GM12874 (cell line): Measurements from ENCODE around the gene DENND1A.

Source experiments
- TF ChIP-seq, protein P1 (sequence below): IDR thresholded peaks from 2 replicates; pipeline ENCODE4 v1.5.1; 2011; ENCODE audit warnings: low read depth, mild to moderate bottlenecking, control low read depth, low read length, moderate library complexity; ENCODE audit not compliant: insufficient read depth

DENND1A gene

DNA sequence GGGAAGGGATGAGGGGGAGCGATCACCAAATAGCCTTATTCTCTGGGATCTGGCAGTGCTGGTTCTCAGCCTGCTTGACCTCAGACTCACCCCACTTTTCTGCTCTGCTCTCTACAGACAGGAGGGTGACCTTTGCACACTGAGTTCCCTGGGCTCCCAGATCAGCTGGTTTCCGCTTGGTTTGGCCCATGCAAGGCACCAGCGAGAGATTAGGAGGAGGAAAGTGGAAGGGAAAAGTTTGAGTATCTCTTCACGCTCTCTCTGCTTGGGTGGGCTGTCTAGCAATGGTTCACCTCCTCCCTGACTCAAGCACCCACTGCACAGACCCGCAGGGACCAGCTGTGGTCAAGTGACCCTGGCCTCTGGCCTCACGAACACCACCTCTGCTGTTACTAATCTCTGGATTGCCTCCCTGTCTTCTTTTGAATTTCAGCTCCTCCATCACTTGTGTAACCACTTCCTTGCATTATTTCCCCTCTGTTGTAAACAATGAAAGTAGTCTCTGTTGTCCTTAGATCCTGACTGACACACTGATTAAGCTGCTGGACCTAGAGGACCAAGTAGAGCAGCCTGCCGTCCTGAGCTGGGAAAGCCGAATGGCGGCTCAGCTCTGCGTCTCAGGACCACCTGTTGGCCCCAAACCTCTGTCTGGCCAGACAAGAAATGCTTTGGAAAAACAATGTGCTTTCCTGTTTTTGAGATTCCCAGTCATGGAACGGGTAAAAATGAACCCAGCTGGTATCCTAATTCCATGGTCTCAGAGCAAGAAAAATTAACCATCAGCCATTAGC, 387.3 kb downstream of the DENND1A start:
- TF ChIP-seq, protein P1, sequence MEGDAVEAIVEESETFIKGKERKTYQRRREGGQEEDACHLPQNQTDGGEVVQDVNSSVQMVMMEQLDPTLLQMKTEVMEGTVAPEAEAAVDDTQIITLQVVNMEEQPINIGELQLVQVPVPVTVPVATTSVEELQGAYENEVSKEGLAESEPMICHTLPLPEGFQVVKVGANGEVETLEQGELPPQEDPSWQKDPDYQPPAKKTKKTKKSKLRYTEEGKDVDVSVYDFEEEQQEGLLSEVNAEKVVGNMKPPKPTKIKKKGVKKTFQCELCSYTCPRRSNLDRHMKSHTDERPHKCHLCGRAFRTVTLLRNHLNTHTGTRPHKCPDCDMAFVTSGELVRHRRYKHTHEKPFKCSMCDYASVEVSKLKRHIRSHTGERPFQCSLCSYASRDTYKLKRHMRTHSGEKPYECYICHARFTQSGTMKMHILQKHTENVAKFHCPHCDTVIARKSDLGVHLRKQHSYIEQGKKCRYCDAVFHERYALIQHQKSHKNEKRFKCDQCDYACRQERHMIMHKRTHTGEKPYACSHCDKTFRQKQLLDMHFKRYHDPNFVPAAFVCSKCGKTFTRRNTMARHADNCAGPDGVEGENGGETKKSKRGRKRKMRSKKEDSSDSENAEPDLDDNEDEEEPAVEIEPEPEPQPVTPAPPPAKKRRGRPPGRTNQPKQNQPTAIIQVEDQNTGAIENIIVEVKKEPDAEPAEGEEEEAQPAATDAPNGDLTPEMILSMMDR: no peak

DNA sequence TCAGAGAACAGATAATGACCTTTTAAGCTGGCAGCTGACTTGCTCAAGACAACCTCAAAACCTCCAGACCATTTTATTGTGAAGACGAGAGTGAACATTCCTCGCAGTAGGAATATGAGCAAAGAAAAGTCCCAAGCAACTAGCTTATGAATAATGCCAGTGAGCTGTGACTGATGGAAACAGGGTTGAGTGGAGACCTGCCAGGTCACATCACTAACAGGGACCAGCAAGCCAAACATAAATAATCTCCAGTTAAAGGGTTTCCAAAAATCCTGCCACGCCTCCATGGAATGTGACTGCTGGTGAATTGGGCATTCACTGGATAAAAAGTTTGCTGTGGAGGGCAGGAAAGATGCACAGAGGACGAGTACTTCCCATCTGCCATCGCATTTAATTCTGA, 388.5 kb downstream of the DENND1A start:
- TF ChIP-seq, protein P1: no peak

DNA sequence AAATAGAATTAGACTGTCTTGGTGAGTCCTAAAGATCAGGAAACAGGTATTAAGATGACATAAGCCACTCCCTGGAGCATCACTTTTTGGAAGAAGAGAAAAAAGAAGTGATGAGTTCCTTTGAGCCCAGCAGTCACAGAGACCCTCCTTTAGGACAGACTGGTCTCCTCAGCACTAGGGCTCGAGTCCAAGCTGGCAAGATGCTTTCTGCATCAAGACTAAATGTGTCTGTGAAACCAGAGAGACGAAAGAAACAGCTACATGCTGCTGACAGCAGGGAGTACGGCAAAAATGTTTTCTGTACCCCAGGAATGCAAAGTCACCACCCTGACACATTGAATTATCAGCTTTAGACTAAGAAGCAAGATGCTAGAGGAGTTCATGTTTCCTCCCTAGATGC, 389.5 kb downstream of the DENND1A start:
- TF ChIP-seq, protein P1: no peak

DNA sequence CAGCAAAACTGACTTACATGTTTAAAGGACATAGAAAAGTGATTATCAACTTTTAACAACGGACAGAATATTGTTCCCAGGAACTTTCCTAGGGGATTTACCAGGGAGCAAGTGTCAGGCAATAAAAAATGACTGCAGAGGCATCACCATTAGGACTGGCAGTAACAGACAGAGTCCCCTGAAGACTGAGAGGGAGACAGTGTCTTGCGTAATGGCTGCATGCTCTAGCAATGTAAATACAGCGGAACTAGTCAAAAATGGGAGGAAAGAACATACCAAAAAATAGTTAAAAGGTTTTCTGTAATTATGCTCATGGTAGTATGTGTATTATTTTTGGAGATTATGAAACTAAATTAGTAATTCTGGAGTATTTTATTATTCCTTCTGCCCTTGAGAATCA, 392.1 kb downstream of the DENND1A start:
- TF ChIP-seq, protein P1: no peak

DNA sequence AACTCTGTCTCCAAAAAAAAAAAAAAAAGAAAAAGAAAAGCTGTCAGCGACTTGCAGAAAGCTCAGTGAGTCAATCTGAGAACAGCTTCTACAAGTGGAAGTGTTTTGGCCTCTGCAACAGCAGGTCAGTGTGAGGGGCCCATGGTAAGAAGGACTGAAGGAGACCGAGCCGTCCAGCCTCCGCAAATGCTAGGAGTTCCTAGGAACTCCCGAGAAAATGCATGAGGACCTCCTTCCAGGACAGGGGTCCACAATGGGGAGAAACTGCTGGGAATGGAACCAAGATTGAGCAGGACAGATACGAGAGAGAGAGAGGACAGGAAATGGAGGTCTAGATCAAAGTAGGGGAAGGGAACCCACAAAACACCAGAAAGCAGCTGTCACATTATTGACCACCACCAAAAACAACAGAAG, 393.5 kb downstream of the DENND1A start:
- TF ChIP-seq, protein P1: no peak

DNA sequence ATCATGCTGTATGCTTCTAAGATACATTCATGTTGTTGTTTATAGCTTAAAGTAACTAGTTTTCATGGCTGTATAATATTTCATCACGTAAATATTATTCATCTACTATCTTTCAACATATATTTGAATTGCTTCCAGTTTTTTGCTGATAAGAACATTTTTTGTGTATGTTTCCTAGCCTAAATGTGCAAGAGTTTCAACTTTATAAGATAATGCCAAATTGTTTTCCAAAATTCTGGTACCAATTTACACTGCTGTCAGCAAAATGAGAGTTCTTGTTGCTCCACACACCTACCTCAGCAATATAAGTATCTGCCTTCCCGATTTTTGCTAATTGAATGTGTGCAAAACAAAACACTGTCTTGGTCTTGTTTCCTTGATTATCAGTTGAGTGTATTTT, 395.6 kb downstream of the DENND1A start:
- TF ChIP-seq, protein P1: no peak

DNA sequence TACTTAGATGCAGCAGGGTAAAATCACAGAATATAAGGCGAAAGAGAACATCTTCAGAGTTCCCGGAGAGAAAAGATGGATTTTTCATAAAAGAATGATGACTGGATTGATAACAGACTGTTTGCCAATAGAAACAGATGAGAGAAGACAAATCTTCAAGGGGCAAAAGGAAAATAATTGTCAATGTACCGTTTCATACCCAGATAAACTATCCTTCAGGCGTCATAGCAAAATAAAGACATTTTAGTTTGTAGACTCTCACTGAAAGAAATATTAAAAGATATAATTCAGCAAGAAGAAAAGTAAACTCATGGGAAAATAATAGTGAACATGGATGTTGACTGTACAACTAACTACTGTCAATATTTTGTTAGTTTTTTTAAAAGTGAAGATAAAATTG, 399.7 kb downstream of the DENND1A start:
- TF ChIP-seq, protein P1: no peak

DNA sequence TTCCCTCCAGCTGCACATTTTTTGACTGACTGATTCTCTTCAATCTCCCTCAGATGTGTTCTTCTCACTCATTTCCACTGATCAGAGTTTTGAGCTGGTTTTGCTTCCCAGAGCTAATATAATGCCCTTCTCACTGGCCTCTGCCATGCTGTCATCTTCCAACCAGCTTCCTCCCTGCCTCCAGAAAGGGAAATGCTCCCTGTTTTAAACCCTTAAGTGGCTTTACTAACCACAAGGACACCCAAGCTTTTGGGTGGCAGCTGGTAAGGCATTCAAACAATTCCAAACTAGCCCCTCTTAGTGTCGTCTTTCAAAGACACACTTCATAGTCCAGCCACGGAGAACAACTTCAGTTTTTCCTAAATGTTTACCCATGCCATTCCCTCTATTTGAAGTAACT, 401.4 kb downstream of the DENND1A start:
- TF ChIP-seq, protein P1: no peak
